ENCODE results near the gene ATF2.

Gene ATF2

DNA sequence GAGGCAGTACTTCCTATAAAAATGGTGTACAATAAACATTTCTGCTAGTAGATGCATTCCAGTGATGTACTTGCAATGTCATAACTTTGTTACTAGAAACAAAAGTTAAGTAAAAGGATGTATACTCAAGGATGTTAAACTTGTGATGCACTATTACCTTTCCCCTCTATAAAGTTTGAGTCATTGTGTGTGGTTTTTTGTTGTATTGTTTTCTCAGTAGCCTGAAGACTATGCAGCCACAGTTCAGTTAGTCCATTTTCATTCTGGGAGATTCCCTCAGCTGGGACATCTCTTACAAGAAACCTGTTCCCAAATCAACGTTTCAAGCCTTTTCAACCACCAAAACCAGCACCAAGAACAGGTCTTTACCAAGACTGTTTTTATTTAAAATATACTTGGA is 7.9 kb upstream of the ATF2 start:
- no peaks in the 10 kb centered on the region for H3K27me3 Mint-ChIP-seq
- H3K9me3 Mint-ChIP-seq: no peaks in the 10 kb centered on the region
- H3K4me3 Mint-ChIP-seq: no peak overlapping the region
- no peak overlapping the region for H3K27ac Mint-ChIP-seq
- peaks cover 30% of the 10 kb centered on the region for H3K4me1 Mint-ChIP-seq (ENCODE audit: low read depth)
- peaks cover 80% of the 10 kb centered on the region for H3K36me3 Mint-ChIP-seq (ENCODE audit: low read depth)

DNA sequence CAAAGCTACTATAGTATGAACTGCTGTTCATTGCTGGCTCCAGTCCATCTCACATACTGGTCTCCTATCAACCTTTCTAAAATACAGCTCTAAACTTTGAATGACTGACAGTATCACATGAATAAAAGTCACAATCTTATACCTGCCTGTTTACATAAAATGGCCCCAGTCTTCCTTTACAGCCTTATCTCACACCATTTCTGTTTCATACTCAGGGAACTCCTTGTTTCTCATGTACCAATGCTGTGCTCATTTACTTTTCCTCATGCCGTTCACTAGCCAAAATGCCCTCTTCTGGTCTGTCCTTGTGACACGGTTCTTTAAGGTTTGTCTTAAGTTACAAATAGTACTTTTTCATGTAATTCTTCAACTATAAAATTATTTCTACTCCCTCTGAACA is 7.3 kb upstream of the ATF2 start:
- Mint-ChIP-seq H3K27ac (no peak overlapping the region), H3K9me3 (no peaks in the 10 kb centered on the region), H3K27me3 (no peaks in the 10 kb centered on the region), H3K4me3 (no peak overlapping the region), H3K36me3 (ENCODE audit: low read depth) (peaks cover 75% of the 10 kb centered on the region), H3K4me1 (ENCODE audit: low read depth) (peaks cover 30% of the 10 kb centered on the region)

- Mint-ChIP-seq H3K4me1 (ENCODE audit: low read depth) (peaks cover 37% of the 10 kb centered on the region), H3K4me3 (no peak overlapping the region), H3K27ac (no peak overlapping the region), H3K27me3 (no peaks in the 10 kb centered on the region), H3K36me3 (ENCODE audit: low read depth) (peaks cover 35% of the 10 kb centered on the region), H3K9me3 (no peaks in the 10 kb centered on the region)
Observed at GRCh38 chr2:175170659-175171304, 2.8 kb upstream of the ATF2 start.

DNA sequence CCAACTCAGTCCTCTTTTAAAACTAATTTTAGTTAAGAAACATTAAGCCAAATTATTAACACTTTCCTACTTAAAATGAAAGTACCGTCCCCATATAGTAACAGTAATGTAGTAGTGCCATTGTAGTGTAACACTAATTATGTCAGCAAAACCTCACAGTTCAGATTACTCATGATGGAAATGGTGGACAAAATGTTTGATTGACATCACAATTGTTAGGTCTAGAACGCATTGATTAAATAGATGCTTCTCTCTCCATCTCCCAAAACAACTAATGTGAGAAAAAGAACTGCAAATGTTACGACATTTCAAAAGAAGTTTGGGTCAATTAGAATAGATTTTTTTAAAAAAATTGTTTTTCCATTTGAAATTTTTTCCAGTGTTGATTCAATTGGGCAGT is 1.2 kb upstream of the ATF2 start:
- Mint-ChIP-seq H3K4me1 (ENCODE audit: low read depth) (peaks cover 48% of the 10 kb centered on the region), H3K9me3 (no peaks in the 10 kb centered on the region), H3K27ac (peak overlapping the region; percentile 45), H3K36me3 (ENCODE audit: low read depth) (peaks cover 21% of the 10 kb centered on the region), H3K27me3 (no peaks in the 10 kb centered on the region), H3K4me3 (peak overlapping the region; percentile 100)

- Mint-ChIP-seq H3K27ac (peak overlapping the region; percentile 99), H3K27me3 (no peaks in the 10 kb centered on the region), H3K36me3 (ENCODE audit: low read depth) (peaks cover 18% of the 10 kb centered on the region), H3K9me3 (no peaks in the 10 kb centered on the region), H3K4me3 (peak overlapping the region; percentile 100), H3K4me1 (ENCODE audit: low read depth) (peaks cover 48% of the 10 kb centered on the region)
Observed at GRCh38 chr2:175168564-175168945, 552 bp upstream of the ATF2 start.

- Mint-ChIP-seq H3K27ac (peak overlapping the region; percentile 99), H3K4me1 (ENCODE audit: low read depth) (peaks cover 53% of the 10 kb centered on the region), H3K4me3 (peak overlapping the region; percentile 100), H3K9me3 (no peaks in the 10 kb centered on the region), H3K36me3 (ENCODE audit: low read depth) (peaks cover 10% of the 10 kb centered on the region), H3K27me3 (no peaks in the 10 kb centered on the region)
Observed at GRCh38 chr2:175167076-175167791, 769 bp downstream of the ATF2 start.

- Mint-ChIP-seq H3K4me1 (ENCODE audit: low read depth) (peaks cover 58% of the 10 kb centered on the region), H3K27ac (no peak overlapping the region), H3K27me3 (no peaks in the 10 kb centered on the region), H3K4me3 (peak overlapping the region; percentile 100), H3K36me3 (ENCODE audit: low read depth) (peaks cover 4% of the 10 kb centered on the region), H3K9me3 (no peaks in the 10 kb centered on the region)
Observed at GRCh38 chr2:175166216-175166824, 1.7 kb downstream of the ATF2 start.

- H3K4me1 Mint-ChIP-seq (ENCODE audit: low read depth): peaks cover 51% of the 10 kb centered on the region
- no peak overlapping the region for H3K27ac Mint-ChIP-seq
- no peaks in the 10 kb centered on the region for H3K9me3 Mint-ChIP-seq
- no peak overlapping the region for H3K4me3 Mint-ChIP-seq
- peaks cover 12% of the 10 kb centered on the region for H3K36me3 Mint-ChIP-seq (ENCODE audit: low read depth)
- H3K27me3 Mint-ChIP-seq: no peaks in the 10 kb centered on the region
Observed at GRCh38 chr2:175164235-175164634, 3.8 kb downstream of the ATF2 start.

GRCh38 chr2:175158894-175159293 is 9.1 kb downstream of the ATF2 start:
- H3K27ac Mint-ChIP-seq: no peak overlapping the region
- H3K9me3 Mint-ChIP-seq: no peaks in the 10 kb centered on the region
- no peaks in the 10 kb centered on the region for H3K27me3 Mint-ChIP-seq
- peaks cover 29% of the 10 kb centered on the region for H3K36me3 Mint-ChIP-seq (ENCODE audit: low read depth)
- peaks cover 43% of the 10 kb centered on the region for H3K4me1 Mint-ChIP-seq (ENCODE audit: low read depth)
- H3K4me3 Mint-ChIP-seq: no peak overlapping the region

DNA sequence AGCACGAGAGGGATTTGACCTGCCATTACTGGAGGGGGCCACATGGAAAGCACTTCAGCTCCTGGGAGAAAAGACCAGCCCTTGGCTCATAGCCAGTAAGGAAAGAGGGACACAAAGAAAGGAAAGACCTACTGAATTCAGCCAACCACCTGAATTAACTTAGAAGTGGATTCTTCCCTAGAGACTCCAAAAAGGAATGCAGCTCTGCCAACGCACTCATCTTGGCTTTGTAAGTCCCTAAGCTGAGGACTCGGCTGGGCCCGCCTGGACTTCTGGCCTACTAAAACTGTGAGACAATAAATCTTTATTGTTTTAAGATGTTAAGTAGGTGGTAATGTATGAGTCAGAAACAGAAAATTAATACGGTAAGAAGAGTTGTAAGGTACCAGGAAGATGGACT is 11.5 kb downstream of the ATF2 start:
- H3K36me3 Mint-ChIP-seq (ENCODE audit: low read depth): peaks cover 26% of the 10 kb centered on the region
- peaks cover 50% of the 10 kb centered on the region for H3K4me1 Mint-ChIP-seq (ENCODE audit: low read depth)

GRCh38 chr2:175154661-175155082 is 13.3 kb downstream of the ATF2 start:
- Mint-ChIP-seq H3K27ac (peak overlapping the region; percentile 80), H3K4me3 (peak overlapping the region; percentile 51), H3K36me3 (ENCODE audit: low read depth) (peaks cover 25% of the 10 kb centered on the region), H3K4me1 (ENCODE audit: low read depth) (peaks cover 46% of the 10 kb centered on the region), H3K27me3 (no peaks in the 10 kb centered on the region), H3K9me3 (no peaks in the 10 kb centered on the region)

More for the DNA sequence above, 11.5 kb downstream of the ATF2 start:
- H3K4me3 Mint-ChIP-seq: no peak overlapping the region
- H3K9me3 Mint-ChIP-seq: no peaks in the 10 kb centered on the region
- no peaks in the 10 kb centered on the region for H3K27me3 Mint-ChIP-seq
- H3K27ac Mint-ChIP-seq: no peak overlapping the region

DNA sequence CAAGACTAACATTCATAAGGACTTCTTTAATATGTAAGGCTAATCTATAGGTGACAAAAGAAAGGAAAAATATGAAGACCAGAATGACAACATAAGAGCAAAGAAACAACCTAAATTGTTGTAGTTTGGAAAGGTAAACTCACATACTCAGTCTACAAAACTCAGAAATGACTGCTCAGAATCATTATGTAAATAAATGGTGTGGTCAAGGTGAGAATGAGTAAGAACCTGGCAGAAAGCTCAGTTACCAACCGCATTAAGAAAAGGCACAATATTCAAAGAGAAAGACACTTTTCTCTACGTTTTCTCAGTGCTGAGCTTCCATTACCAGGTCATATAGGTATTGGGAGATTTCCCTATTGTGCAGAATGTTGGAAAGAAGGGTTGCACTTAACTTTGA is 15.8 kb downstream of the ATF2 start:
- no peaks in the 10 kb centered on the region for H3K9me3 Mint-ChIP-seq
- no peaks in the 10 kb centered on the region for H3K27me3 Mint-ChIP-seq
- no peak overlapping the region for H3K4me3 Mint-ChIP-seq
- H3K36me3 Mint-ChIP-seq (ENCODE audit: low read depth): peaks cover 35% of the 10 kb centered on the region
- H3K27ac Mint-ChIP-seq: no peak overlapping the region
- H3K4me1 Mint-ChIP-seq (ENCODE audit: low read depth): peaks cover 51% of the 10 kb centered on the region

GRCh38 chr2:175151791-175152190 is 16.2 kb downstream of the ATF2 start:
- H3K4me1 Mint-ChIP-seq (ENCODE audit: low read depth): peaks cover 46% of the 10 kb centered on the region
- no peaks in the 10 kb centered on the region for H3K27me3 Mint-ChIP-seq
- no peaks in the 10 kb centered on the region for H3K9me3 Mint-ChIP-seq
- peaks cover 31% of the 10 kb centered on the region for H3K36me3 Mint-ChIP-seq (ENCODE audit: low read depth)
- H3K4me3 Mint-ChIP-seq: no peak overlapping the region
- no peak overlapping the region for H3K27ac Mint-ChIP-seq

- peaks cover 43% of the 10 kb centered on the region for H3K36me3 Mint-ChIP-seq (ENCODE audit: low read depth)
- H3K27ac Mint-ChIP-seq: no peak overlapping the region
- no peaks in the 10 kb centered on the region for H3K27me3 Mint-ChIP-seq
- no peak overlapping the region for H3K4me3 Mint-ChIP-seq
- peaks cover 25% of the 10 kb centered on the region for H3K4me1 Mint-ChIP-seq (ENCODE audit: low read depth)
- no peaks in the 10 kb centered on the region for H3K9me3 Mint-ChIP-seq
Observed at GRCh38 chr2:175147186-175147585, 20.8 kb downstream of the ATF2 start.

DNA sequence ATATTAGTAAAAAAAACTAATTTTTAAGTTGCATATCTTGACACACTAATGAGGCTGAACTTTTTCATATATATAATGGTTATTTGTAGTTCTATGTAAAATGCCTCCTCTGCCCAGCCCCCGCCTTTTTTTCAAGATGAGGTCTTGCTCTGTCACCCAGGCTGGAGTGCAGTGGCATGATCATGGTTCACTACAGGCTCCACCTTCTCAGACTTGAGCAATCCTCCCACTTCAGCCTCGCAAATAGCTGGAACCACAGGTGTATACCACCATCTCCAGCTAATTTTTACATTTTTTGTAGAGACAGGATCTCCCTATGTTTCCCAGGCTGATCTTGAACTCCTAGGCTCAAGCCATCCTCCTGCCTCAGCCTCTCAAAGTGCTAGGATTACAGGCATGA is 24.3 kb downstream of the ATF2 start:
- peaks cover 34% of the 10 kb centered on the region for H3K36me3 Mint-ChIP-seq (ENCODE audit: low read depth)

More for the DNA sequence above, 24.3 kb downstream of the ATF2 start:
- H3K27me3 Mint-ChIP-seq: no peaks in the 10 kb centered on the region
- no peak overlapping the region for H3K27ac Mint-ChIP-seq
- no peak overlapping the region for H3K4me3 Mint-ChIP-seq
- no peaks in the 10 kb centered on the region for H3K9me3 Mint-ChIP-seq
- H3K4me1 Mint-ChIP-seq (ENCODE audit: low read depth): peaks cover 17% of the 10 kb centered on the region
